Measurements from ENCODE around the gene DLG5. TPM values are rescaled to one million over a fixed set of nuclear protein-coding genes. Genes with fewer than 3 reads are reported as not detected.

Gene DLG5
- total RNA-seq, 1 experiment from 2014 or later, result 69.7 TPM

DNA sequence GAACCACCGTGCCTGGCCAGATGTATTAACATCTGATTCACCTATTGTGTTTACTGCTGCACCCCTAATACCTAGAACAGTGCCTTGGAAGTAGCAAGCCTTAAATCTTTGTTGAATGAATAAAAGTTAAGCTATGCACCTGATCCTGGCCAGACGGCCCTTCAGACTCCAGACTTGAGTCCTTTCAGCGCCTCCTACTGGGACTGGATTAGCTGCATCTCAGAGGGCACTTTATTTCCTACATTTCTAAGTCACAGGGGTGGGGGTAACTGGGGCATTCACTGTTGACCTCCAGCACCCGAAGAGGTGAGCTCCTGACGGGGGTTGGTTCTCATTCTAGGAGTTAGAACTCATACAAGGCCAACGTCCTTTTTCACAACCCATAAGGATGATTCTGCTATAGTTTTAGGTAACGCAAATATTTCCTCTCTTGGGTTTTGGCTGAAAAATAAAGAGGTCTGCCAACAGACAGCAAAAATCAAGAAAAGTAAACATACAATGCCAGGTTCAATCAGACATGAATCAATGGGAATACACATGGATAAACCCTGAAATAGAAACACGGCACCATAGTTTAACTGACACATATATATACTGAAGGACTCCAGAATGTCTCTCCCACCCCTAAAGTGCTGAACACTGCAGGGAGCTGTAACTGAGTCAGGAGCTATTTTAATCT lies 48.0 kb upstream of the DLG5 start:
- Mint-ChIP-seq H3K27ac (ENCODE audit: unreplicated experiment) (no peak overlapping the region), H3K9me3 (ENCODE audit: unreplicated experiment) (no peaks in the 10 kb centered on the region), H3K4me1 (ENCODE audit: low read depth, unreplicated experiment) (no peaks in the 10 kb centered on the region), H3K36me3 (ENCODE audit: insufficient read depth, unreplicated experiment) (peaks cover 30% of the 10 kb centered on the region), H3K27me3 (ENCODE audit: insufficient read depth, unreplicated experiment) (no peaks in the 10 kb centered on the region), H3K4me3 (ENCODE audit: unreplicated experiment) (no peak overlapping the region)
- intact Hi-C loops (cut with micrococcal nuclease; ENCODE audit: unreplicated experiment), result loop anchor here (2.0 kb wide), 2 partner anchors 66 to 128 kb away; no protein-coding TSS in a partner anchor
- BruUV-seq (replicated peaks), result no TSS peak
- peak in 1 of 2 experiments; percentile 29 for DNase-seq
- Histone ChIP-seq H3K27me3 (replicated peaks; ENCODE audit: control insufficient read depth, insufficient read depth, low read length) (no peaks in the 10 kb centered on the region), H3K4me1 (peaks cover 6% of the 10 kb centered on the region; the same call in 1 of the 2 replicates), H3K9me3 (no peaks in the 10 kb centered on the region), H3K36me3 (ENCODE audit: control insufficient read depth, insufficient read depth, low read length) (0 out of 2 replicates have a peak, but pooled peaks cover under 1% of the 10 kb centered on the region), H3K4me3 (ENCODE audit: low read depth, low read length) (no peak overlapping the region)
- TF ChIP-seq, protein P1, sequence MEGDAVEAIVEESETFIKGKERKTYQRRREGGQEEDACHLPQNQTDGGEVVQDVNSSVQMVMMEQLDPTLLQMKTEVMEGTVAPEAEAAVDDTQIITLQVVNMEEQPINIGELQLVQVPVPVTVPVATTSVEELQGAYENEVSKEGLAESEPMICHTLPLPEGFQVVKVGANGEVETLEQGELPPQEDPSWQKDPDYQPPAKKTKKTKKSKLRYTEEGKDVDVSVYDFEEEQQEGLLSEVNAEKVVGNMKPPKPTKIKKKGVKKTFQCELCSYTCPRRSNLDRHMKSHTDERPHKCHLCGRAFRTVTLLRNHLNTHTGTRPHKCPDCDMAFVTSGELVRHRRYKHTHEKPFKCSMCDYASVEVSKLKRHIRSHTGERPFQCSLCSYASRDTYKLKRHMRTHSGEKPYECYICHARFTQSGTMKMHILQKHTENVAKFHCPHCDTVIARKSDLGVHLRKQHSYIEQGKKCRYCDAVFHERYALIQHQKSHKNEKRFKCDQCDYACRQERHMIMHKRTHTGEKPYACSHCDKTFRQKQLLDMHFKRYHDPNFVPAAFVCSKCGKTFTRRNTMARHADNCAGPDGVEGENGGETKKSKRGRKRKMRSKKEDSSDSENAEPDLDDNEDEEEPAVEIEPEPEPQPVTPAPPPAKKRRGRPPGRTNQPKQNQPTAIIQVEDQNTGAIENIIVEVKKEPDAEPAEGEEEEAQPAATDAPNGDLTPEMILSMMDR (IDR thresholded peaks at IDR 0.05; ENCODE audit: insufficient read depth in 1 of 2, low read depth in 1 of 2, low read length in 1 of 2, severe bottlenecking in 1 of 2, unreplicated experiment in 1 of 2), result peak in 1 of 2 experiments; percentile 45
- CTCF ChIA-PET, result interaction anchor here (0.6 to 1.6 kb wide), 5 partner anchors 29 to 135 kb away, joined by 3 to 7 read pairs (median 4); no protein-coding TSS in a partner anchor
- POLR2A ChIA-PET, result no interaction called here

- Mint-ChIP-seq H3K9me3 (ENCODE audit: unreplicated experiment) (no peaks in the 10 kb centered on the region), H3K27ac (ENCODE audit: unreplicated experiment) (no peak overlapping the region), H3K27me3 (ENCODE audit: insufficient read depth, unreplicated experiment) (no peaks in the 10 kb centered on the region), H3K36me3 (ENCODE audit: insufficient read depth, unreplicated experiment) (peaks cover 20% of the 10 kb centered on the region), H3K4me1 (ENCODE audit: low read depth, unreplicated experiment) (no peaks in the 10 kb centered on the region), H3K4me3 (ENCODE audit: unreplicated experiment) (no peak overlapping the region)
- Histone ChIP-seq H3K9me3 (no peaks in the 10 kb centered on the region), H3K4me3 (ENCODE audit: low read depth, low read length) (no peak overlapping the region), H3K27me3 (replicated peaks; ENCODE audit: control insufficient read depth, insufficient read depth, low read length) (no peaks in the 10 kb centered on the region), H3K36me3 (ENCODE audit: control insufficient read depth, insufficient read depth, low read length) (no peaks in the 10 kb centered on the region), H3K4me1 (peaks cover 6% of the 10 kb centered on the region; the same call in 1 of the 2 replicates)
- BruUV-seq (replicated peaks), result no TSS peak
- DNase-seq, result no peak
- intact Hi-C loops (cut with micrococcal nuclease; ENCODE audit: unreplicated experiment), result no loop called here
- CTCF ChIA-PET, result no interaction called here
- POLR2A ChIA-PET, result interaction anchor here (0.6 to 0.7 kb wide), 2 partner anchors 9 to 217 kb away, joined by 3 to 5 read pairs; no protein-coding TSS in a partner anchor
- TF ChIP-seq, protein P1 (IDR thresholded peaks at IDR 0.05; ENCODE audit: insufficient read depth in 1 of 2, low read depth in 1 of 2, low read length in 1 of 2, severe bottlenecking in 1 of 2, unreplicated experiment in 1 of 2), result no peak
Observed at GRCh38 chr10:77973276-77973675, 46.7 kb upstream of the DLG5 start.

DNA sequence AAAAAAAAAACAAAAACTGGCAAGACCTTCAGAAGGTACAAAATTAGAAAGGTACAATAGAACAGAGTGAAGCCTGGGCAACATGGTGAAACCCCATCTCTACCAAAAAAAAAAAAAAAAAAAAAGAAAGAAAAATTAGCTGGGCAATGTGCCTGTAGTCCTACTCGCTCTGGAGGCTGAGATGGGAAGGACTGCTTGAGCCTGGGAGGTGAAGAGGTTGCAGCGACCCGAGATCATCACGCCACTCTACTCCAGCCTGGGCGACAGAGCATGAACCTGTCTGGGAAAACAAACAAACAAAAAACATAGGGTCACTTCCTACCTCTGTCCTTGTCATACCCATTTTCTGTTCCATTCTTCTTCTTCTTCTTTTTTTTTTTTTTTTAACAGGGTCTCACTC lies 45.6 kb upstream of the DLG5 start:
- peaks cover 6% of the 10 kb centered on the region; the same call in 1 of the 2 replicates for H3K4me1 ChIP-seq
- Mint-ChIP-seq H3K9me3 (ENCODE audit: unreplicated experiment) (no peaks in the 10 kb centered on the region), H3K27ac (ENCODE audit: unreplicated experiment) (no peak overlapping the region), H3K36me3 (ENCODE audit: insufficient read depth, unreplicated experiment) (peaks cover 12% of the 10 kb centered on the region), H3K4me3 (ENCODE audit: unreplicated experiment) (no peak overlapping the region), H3K27me3 (ENCODE audit: insufficient read depth, unreplicated experiment) (no peaks in the 10 kb centered on the region), H3K4me1 (ENCODE audit: low read depth, unreplicated experiment) (no peaks in the 10 kb centered on the region)
- intact Hi-C loops (cut with micrococcal nuclease; ENCODE audit: unreplicated experiment), result no loop called here
- H3K9me3 ChIP-seq, result no peaks in the 10 kb centered on the region
- H3K4me3 ChIP-seq (ENCODE audit: low read depth, low read length), result no peak overlapping the region
- H3K36me3 ChIP-seq (ENCODE audit: control insufficient read depth, insufficient read depth, low read length), result no peaks in the 10 kb centered on the region
- ChIA-PET CTCF (no interaction called here), POLR2A (no interaction called here)
- H3K27me3 ChIP-seq (replicated peaks; ENCODE audit: control insufficient read depth, insufficient read depth, low read length), result no peaks in the 10 kb centered on the region
- TF ChIP-seq, protein P1 (IDR thresholded peaks at IDR 0.05; ENCODE audit: insufficient read depth in 1 of 2, low read depth in 1 of 2, low read length in 1 of 2, severe bottlenecking in 1 of 2, unreplicated experiment in 1 of 2), result no peak
- peak in 1 of 2 experiments; percentile 23 for DNase-seq
- no TSS peak for BruUV-seq (replicated peaks)

All from Caco-2 (cell line).